Measurements from ENCODE around the gene ZNF165. TPM values are rescaled to one million over a fixed set of nuclear protein-coding genes. Genes with fewer than 3 reads are reported as not detected.
A peak's percentile ranks its signal among the peaks of the same experiment; 100 is the strongest.
"Not testable (repeated sequence)": the region's sequence is repeated elsewhere in the genome, so short reads cannot be mapped to it uniquely, and the experiment has no call there.

ZNF165 gene
- 1.4 TPM for total RNA-seq (ENCODE audit: unreplicated experiment)
- long read RNA-seq: 0 reads

DNA sequence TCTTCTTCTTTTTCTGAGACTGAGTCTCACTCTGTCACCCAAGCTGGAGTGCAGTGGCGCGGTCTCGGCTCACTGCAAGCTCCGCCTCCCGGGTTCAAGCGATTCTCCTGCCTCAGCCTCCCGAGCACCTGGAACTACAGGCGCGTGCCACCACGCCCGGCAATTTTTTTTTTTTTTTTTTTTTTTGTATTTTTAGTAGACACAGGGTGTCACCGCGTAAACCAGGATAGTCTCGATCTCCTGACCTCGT, at the start of gene ZNF165:
Gene ZNF165, plus strand, starts transcription at position 188 of the 250 bp plus-strand sequence. CDS start 4,913 bp downstream, outside the sequence.
- Mint-ChIP-seq H3K27ac (ENCODE audit: unreplicated experiment) (peak within 1 kb of the TSS; percentile 97), H3K4me3 (ENCODE audit: unreplicated experiment) (peak within 1 kb of the TSS; percentile 95), H3K4me1 (ENCODE audit: unreplicated experiment) (peaks cover 16% of the 10 kb centered on the region)
- H3K27me3 Mint-ChIP-seq (ENCODE audit: unreplicated experiment); H3K9me3 Mint-ChIP-seq (ENCODE audit: unreplicated experiment); H3K36me3 Mint-ChIP-seq (ENCODE audit: low read depth, unreplicated experiment); DNase-seq (ENCODE audit: low spot score): not testable (repeated sequence)

GRCh38 chr6:28053584-28053983, 26.8 kb upstream of the ZNF165 start:
- TF ChIP-seq CTCF (IDR thresholded peaks at IDR 0.05; ENCODE audit: unreplicated experiment): no peak
- no peaks in the 10 kb centered on the region for H3K9me3 Mint-ChIP-seq (ENCODE audit: unreplicated experiment)
- no peak overlapping the region for H3K27ac Mint-ChIP-seq (ENCODE audit: unreplicated experiment)
- H3K36me3 Mint-ChIP-seq (ENCODE audit: low read depth, unreplicated experiment): no peaks in the 10 kb centered on the region
- no peak overlapping the region for H3K4me3 Mint-ChIP-seq (ENCODE audit: unreplicated experiment)
- DNase-seq (ENCODE audit: low spot score): no peak
- no peaks in the 10 kb centered on the region for H3K27me3 Mint-ChIP-seq (ENCODE audit: unreplicated experiment)
- H3K4me1 Mint-ChIP-seq (ENCODE audit: unreplicated experiment): no peaks in the 10 kb centered on the region

- Mint-ChIP-seq H3K4me3 (ENCODE audit: unreplicated experiment) (no peak overlapping the region), H3K27ac (ENCODE audit: unreplicated experiment) (no peak overlapping the region), H3K9me3 (ENCODE audit: unreplicated experiment) (no peaks in the 10 kb centered on the region), H3K36me3 (ENCODE audit: low read depth, unreplicated experiment) (no peaks in the 10 kb centered on the region), H3K27me3 (ENCODE audit: unreplicated experiment) (no peaks in the 10 kb centered on the region), H3K4me1 (ENCODE audit: unreplicated experiment) (no peaks in the 10 kb centered on the region)
- DNase-seq (ENCODE audit: low spot score): no peak
- TF ChIP-seq CTCF (IDR thresholded peaks at IDR 0.05; ENCODE audit: unreplicated experiment): no peak
These were observed 20.0 kb upstream of the ZNF165 start for GRCh38 chr6:28060405-28060804.

GRCh38 chr6:28064272-28064671, 16.1 kb upstream of the ZNF165 start:
- DNase-seq (ENCODE audit: low spot score): no peak
- no peak for TF ChIP-seq CTCF (IDR thresholded peaks at IDR 0.05; ENCODE audit: unreplicated experiment)
- no peaks in the 10 kb centered on the region for H3K27me3 Mint-ChIP-seq (ENCODE audit: unreplicated experiment)
- H3K27ac Mint-ChIP-seq (ENCODE audit: unreplicated experiment): no peak overlapping the region
- H3K36me3 Mint-ChIP-seq (ENCODE audit: low read depth, unreplicated experiment): no peaks in the 10 kb centered on the region
- H3K4me1 Mint-ChIP-seq (ENCODE audit: unreplicated experiment): no peaks in the 10 kb centered on the region
- no peaks in the 10 kb centered on the region for H3K9me3 Mint-ChIP-seq (ENCODE audit: unreplicated experiment)
- H3K4me3 Mint-ChIP-seq (ENCODE audit: unreplicated experiment): no peak overlapping the region

GRCh38 chr6:28068067-28068466, 12.3 kb upstream of the ZNF165 start:
- peaks cover 3% of the 10 kb centered on the region for H3K27me3 Mint-ChIP-seq (ENCODE audit: unreplicated experiment)
- no peak for TF ChIP-seq CTCF (IDR thresholded peaks at IDR 0.05; ENCODE audit: unreplicated experiment)
- no peaks in the 10 kb centered on the region for H3K36me3 Mint-ChIP-seq (ENCODE audit: low read depth, unreplicated experiment)

DNA sequence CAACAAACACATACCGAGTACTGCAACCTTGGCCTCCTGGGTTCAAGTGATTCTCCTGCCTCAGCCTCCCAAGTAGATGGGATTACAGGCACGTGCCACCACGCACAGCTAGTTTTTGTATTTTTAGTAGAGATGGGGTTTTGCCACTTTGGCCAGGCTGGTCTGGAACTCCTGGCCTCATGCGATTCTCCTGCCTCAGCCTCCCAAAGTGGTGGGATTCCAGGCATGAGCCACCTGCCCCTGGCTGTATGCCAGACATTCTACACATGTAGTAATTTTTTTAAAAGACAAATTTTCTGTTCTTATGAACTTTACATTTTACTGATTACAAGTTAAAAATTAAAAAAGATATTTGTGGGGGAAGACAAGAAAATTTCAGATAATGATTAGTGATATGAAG, 9.4 kb upstream of the ZNF165 start:
- not testable (repeated sequence) for H3K27me3 Mint-ChIP-seq (ENCODE audit: unreplicated experiment); H3K4me3 Mint-ChIP-seq (ENCODE audit: unreplicated experiment); H3K9me3 Mint-ChIP-seq (ENCODE audit: unreplicated experiment); H3K36me3 Mint-ChIP-seq (ENCODE audit: low read depth, unreplicated experiment); H3K27ac Mint-ChIP-seq (ENCODE audit: unreplicated experiment); DNase-seq (ENCODE audit: low spot score); H3K4me1 Mint-ChIP-seq (ENCODE audit: unreplicated experiment)

More at GRCh38 chr6:28068067-28068466, 12.3 kb upstream of the ZNF165 start:
- H3K27ac Mint-ChIP-seq (ENCODE audit: unreplicated experiment): no peak overlapping the region
- DNase-seq (ENCODE audit: low spot score): no peak
- no peaks in the 10 kb centered on the region for H3K9me3 Mint-ChIP-seq (ENCODE audit: unreplicated experiment)
- H3K4me3 Mint-ChIP-seq (ENCODE audit: unreplicated experiment): no peak overlapping the region
- H3K4me1 Mint-ChIP-seq (ENCODE audit: unreplicated experiment): no peaks in the 10 kb centered on the region

Measured in endothelial cell (in vitro differentiated cells).